Ramos (cell line): ENCODE measurements around the gene IL17RD.
"Not testable (repeated sequence)": the region's sequence is repeated elsewhere in the genome, so short reads cannot be mapped to it uniquely, and the experiment has no call there.

Experiments used
- in situ Hi-C: fragments of 300-500 bp; cut with MboI; formaldehyde crosslinking; loops from one replicate; pipeline ENCODE4 v1.14.3; 2022; ENCODE audit warnings: low sequenced_read_pairs; ENCODE audit not compliant: unreplicated experiment

The IL17RD gene

GRCh38 chr3:57097536-57097935 is 67.6 kb downstream of the IL17RD start:
- in situ Hi-C loops, result no loop called here

GRCh38 chr3:57095363-57095762 is 69.8 kb downstream of the IL17RD start:
- in situ Hi-C loops, result no loop called here

DNA sequence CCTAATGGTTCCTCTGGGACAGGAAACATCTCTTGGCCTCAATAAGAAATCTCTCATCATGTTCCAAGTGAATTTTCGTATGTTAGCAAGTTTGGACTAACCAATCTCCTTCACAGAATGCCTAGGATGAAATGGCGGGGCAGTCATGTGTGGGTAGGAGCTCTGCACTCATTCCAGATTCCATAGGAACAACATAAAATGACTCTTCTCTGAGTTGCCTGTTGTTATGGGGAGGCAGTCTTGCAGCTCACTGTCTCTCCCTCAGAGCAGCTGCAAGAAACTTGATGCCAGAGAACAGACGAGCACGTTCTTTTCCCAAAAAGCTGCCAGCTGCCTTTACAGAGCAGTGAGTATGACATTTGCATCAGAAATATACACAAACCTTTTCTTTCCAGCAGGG is 70.6 kb downstream of the IL17RD start:
- in situ Hi-C loops, result no loop called here

DNA sequence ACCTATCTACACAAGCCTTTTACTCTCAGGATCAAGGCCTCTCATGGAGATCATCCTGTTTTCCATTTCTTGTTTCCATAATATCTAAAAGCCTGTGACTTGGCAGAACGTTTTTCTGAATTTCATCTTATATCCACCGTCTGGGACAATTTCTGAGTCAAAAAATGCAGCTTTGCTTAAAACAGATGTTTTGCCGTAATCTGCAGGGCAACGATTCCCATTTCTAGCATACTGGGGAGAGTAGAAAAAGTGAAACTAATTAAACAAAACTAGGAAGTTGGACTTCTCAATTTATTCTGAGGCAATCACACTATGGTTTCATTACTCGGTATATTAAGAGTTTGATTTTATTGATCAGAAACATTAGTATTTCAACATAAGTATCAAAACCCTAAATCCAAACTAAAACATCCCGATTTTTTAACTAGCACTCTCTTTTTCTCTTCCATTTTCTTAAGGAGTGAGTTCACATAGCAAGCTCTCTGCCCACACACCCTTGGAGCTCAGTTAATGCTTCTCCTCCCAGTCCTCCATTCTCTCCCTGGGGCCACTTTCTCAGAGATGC is 71.1 kb downstream of the IL17RD start:
- in situ Hi-C loops, result no loop called here

- in situ Hi-C loops, result no loop called here
Measured at GRCh38 chr3:57093489-57093888, 71.7 kb downstream of the IL17RD start.

GRCh38 chr3:57091521-57092273 is 73.5 kb downstream of the IL17RD start:
- in situ Hi-C loops, result no loop called here

DNA sequence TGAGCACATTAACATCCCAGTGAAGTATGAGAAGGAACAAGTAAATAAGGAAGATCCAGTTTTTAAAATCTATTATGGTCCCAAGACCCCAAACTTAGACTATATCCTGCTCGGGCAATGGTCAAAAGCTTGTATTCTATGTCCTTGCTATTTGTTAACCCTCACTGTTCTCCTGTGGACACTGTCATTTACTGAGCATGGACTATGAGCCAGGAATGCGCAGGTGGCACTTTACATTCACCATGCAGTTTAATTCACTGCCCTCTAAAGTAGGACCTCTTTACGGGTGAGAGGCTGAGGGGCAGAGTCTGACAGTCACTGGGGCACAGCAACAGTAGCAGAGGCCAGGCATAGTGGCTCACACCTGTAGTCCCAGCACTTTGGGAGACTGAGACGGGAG is 76.1 kb downstream of the IL17RD start:
- in situ Hi-C loops, result no loop called here

DNA sequence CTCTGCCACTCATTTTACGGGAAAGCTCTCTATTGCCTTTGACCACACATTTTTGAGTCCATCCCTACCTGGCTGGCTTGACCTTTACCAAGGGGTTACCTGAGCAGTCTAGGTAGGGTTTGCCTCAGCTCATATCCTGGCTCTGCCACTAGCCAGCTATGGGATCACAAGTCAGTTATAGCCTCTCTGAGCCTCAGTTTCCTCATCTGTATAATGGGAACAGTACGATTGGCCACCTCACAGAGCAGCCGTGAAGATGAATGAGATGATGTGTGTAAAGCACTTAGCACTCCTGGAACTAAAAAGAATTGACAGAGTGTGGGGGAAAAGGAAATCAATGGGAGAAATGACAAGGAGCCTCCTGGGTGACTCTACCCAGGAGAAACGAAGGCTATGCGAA is 76.7 kb downstream of the IL17RD start:
- in situ Hi-C loops, result no loop called here

DNA sequence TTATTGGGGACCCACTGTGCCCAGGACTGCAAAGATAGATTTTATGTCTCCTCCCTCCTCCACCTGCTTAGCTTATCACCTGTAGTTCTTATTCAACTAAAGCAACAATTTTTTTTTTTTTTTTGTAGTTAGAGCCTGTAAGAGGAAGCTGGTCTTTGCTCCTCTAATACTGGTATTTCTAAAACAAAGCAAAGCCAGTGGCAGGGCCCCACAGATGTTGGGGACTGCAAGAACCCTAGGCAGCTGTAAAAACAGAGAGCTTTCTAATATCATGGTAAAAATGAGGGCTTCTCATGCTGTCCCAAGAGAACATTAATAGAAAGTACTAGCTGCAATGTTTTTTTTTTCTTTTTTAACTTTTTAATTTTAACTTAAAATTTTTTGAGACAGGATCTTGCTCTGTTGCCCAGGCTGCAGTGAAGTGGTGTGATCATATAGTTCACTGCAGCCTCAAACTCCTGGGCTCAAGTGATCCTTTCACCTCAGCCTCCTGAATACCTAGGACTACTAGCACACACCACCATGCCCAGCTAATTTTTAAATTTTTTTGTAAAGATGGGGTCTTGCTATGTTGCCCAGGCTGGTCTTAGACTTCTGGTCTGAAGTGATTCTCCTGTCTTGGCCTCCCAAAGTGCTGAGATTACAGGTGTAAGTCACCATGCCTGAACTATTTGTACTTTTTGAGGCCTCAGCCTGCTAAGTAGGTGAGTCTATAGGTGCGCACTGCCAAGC is 77.6 kb downstream of the IL17RD start:
- in situ Hi-C loops, result no loop called here

GRCh38 chr3:57086201-57086600 is 79.0 kb downstream of the IL17RD start:
- in situ Hi-C loops, result no loop called here

DNA sequence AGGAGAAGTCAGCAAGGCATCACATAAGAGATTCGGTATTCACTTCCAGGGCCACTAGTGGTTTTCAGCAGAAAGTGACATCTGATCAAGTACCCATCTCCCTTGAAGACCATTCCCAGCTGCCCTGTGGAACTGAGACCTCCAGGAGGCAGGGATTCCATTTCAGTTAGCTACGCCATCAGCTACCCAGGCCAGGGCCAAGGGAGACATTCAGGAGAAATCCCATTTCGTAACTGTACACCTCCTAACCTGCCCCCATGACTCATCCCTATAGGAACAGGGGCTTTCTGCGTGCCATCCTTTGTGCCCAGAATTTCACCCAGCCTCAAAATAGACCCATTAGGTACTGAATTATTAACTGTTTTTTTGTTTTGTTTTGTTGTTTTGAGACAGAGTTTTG is 79.9 kb downstream of the IL17RD start:
- in situ Hi-C loops, result no loop called here

DNA sequence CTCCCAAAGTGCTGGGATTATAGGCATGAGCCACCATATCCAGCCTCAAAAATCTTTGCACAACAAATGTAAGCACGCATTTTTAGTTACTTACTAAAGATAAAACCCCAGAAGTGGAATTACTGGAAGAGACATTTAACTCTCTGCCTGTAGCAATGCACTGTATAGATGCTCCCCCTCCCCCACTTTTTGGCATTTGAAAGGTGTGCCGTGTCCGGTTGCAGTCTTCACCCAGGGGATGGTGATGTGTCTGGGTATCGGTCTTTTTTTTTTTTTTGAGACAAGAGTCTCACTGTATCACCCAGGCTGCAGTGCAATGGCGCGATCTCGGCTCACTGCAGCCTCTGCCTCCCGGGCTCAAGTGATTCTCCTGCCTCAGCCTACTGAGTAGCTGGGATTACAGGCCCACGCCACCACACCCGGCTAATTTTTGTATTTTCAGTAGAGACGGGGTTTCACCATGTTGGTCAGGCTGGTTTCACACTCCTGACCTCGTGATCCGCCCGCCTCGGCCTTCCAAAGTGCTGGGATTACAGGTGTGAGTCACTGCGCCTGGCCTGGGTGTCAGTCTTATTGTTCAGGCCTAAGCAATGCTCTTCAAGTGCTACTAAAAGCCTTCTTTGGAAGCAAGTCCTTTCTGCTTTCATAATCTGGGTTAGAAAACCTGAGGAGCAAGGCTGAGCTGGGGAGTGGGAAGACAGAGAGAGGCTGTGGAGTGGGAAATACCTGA is 81.7 kb downstream of the IL17RD start:
- in situ Hi-C loops, result not testable (repeated sequence)

GRCh38 chr3:57082481-57082880 is 82.7 kb downstream of the IL17RD start:
- in situ Hi-C loops, result no loop called here

DNA sequence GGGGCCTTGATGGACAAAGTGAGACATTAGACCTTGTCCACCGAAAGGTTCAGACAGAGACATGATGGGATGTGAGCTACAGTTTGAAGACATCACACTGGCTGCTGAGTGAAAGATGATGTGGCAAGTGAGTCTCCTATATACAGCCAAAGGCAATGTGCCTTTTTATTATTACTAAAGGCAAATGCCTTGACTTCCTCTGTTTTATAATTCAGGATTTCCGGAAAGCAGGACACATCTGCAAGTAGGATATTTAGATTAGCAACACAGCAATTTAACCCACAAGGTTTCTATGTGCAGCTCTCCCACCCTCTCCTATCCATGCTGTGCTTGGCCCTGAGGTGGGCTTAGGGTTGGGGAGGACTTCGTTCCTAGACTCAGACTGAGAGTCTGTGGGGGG is 84.0 kb downstream of the IL17RD start:
- in situ Hi-C loops, result no loop called here

- in situ Hi-C loops, result no loop called here
Measured at GRCh38 chr3:57080171-57080570, 85.0 kb downstream of the IL17RD start.

- in situ Hi-C loops, result no loop called here
Measured at GRCh38 chr3:57079474-57079831, 85.7 kb downstream of the IL17RD start.

- in situ Hi-C loops, result no loop called here
Measured at GRCh38 chr3:57078635-57079473, 86.3 kb downstream of the IL17RD start.

GRCh38 chr3:57078344-57078634 is 86.9 kb downstream of the IL17RD start:
- in situ Hi-C loops, result no loop called here

GRCh38 chr3:57077630-57078343 is 87.4 kb downstream of the IL17RD start:
- in situ Hi-C loops, result no loop called here
